Body of pancreas (tissue), 4 donors: ENCODE results near the gene NDUFS7. TPM values are rescaled to one million over a fixed set of nuclear protein-coding genes. Genes with fewer than 3 reads are reported as not detected.

Source experiments
- ATAC-seq: fragments of 150-250 bp; one replicate; pipeline ENCODE4 v1.9.1; 2016
- DNase-seq, 4 donors: peaks; one replicate each; pipeline ENCODE4 v3.0.0-alpha.2; 2019
- H3K27ac ChIP-seq, 4 donors: fragments of 200-600 bp; sonication (generic); 1 replicate in 3 of 4; 2 replicates in 1 of 4; pipeline versions ENCODE4 v1.5.1 to v1.6.1; 2016 to 2019; ENCODE audit warnings: mild to moderate bottlenecking in 1 of 4, mixed read lengths in 1 of 4, moderate library complexity in 1 of 4
- H3K27me3 ChIP-seq, 2 donors: fragments of 200-600 bp; sonication (generic); one replicate each; pipeline ENCODE4 v1.6.0; 2016; ENCODE audit warnings: mild to moderate bottlenecking in 1 of 2
- H3K36me3 ChIP-seq, 2 donors: fragments of 200-600 bp; sonication (generic); replicated peaks in 1 of 2; 2 replicates each; pipeline ENCODE4 v1.5.1; 2016; ENCODE audit warnings: low read depth in 2 of 2; ENCODE audit not compliant: insufficient read depth in 1 of 2
- H3K4me1 ChIP-seq: fragments of 200-600 bp; sonication (generic); one replicate; pipeline ENCODE4 v1.6.0; 2016
- H3K4me3 ChIP-seq, 2 donors: fragments of 200-600 bp; sonication (generic); 1 replicate in 1 of 2; 2 replicates in 1 of 2; pipeline ENCODE4 v1.5.1; 2016 to 2019
- H3K9me3 ChIP-seq, 3 donors: fragments of 200-600 bp; sonication (generic); 1 replicate in 2 of 3; 2 replicates in 1 of 3; pipeline ENCODE4 v1.5.1; 2016
- CTCF ChIP-seq, 7 experiments: fragments of 450-650 bp in 4 of 7; fragments of 200-600 bp in 3 of 7; sonication (generic) in 3 of 7; IDR thresholded peaks; one replicate each; pipeline ENCODE4 v1.5.1; 2016 to 2019; ENCODE audit warnings: antibody characterized with exemption in 7 of 7
- POLR2A ChIP-seq, 3 donors: fragments of 450-650 bp; IDR thresholded peaks; one replicate each; pipeline ENCODE4 v1.6.1; 2016; ENCODE audit warnings: antibody characterized with exemption in 3 of 3, mild to moderate bottlenecking in 2 of 3
- WGBS, 2 donors: methylation state at CpG; one replicate each; pipeline ENCODE4 v1.1.5; 2017; 5-methylcytosine and 5-hydroxymethylcytosine counted together
- intact Hi-C: fragments of 100-400 bp; cut with DNase I; formaldehyde crosslinking; loops from one replicate; pipeline ENCODE4 v1.15.1; 2023
- total RNA-seq, 2 donors: library from RNA; depleted of rRNA; stranded (reverse); fragments of >200 nt; gene quantifications; one replicate each; pipeline ENCODE4 v1.1.0, GENCODE V29; 2016

NDUFS7 gene
- total RNA-seq, 2 donors from 2014 or later: 59.9 to 87.7 TPM

- Histone ChIP-seq H3K4me1 (peaks cover 71% of the 10 kb centered on the region), H3K4me3 (peak overlapping the region in 1 of 2 donors; percentile 90), H3K27me3 (no peaks in the 10 kb centered on the region), H3K9me3 (no peaks in the 10 kb centered on the region), H3K36me3 (no peaks in the 10 kb centered on the region), H3K27ac (peak overlapping the region; percentile 93 to 95 (median 94))
- no peak for DNase-seq
- ATAC-seq: no peak
- TF ChIP-seq POLR2A (IDR thresholded peaks at IDR 0.05) (no peak), CTCF (IDR thresholded peaks at IDR 0.05) (no peak)
- intact Hi-C loops: loop anchor here (5.0 kb wide), 1 partner anchor 137 kb away; no protein-coding TSS in a partner anchor
- WGBS, 2 donors: 12 to 43% methylated on average over 5 to 33 of the region's 33 CpGs
These were observed 25.7 kb downstream of the NDUFS7 start for GRCh38 chr19:1409204-1410005.

- 78 to 79% methylated on average over 9 to 21 of the region's 23 CpGs for WGBS, 2 donors
- intact Hi-C loops: no loop called here
- peak; percentile 51 to 67 (median 60) for DNase-seq
- peaks cover 78% of the 10 kb centered on the region for H3K4me1 ChIP-seq
- H3K4me3 ChIP-seq: no peak overlapping the region
- no peak for ATAC-seq
- no peaks in the 10 kb centered on the region for H3K9me3 ChIP-seq
- H3K36me3 ChIP-seq: no peaks in the 10 kb centered on the region
- H3K27me3 ChIP-seq: no peaks in the 10 kb centered on the region
- TF ChIP-seq CTCF (IDR thresholded peaks at IDR 0.05) (no peak), POLR2A (IDR thresholded peaks at IDR 0.05) (no peak)
- H3K27ac ChIP-seq: peak overlapping the region; percentile 16 to 95 (median 94)
These were observed 26.6 kb downstream of the NDUFS7 start for GRCh38 chr19:1410136-1410786.

GRCh38 chr19:1410789-1411188 lies 27.1 kb downstream of the NDUFS7 start:
- Histone ChIP-seq H3K27ac (peak overlapping the region; percentile 16 to 95 (median 94)), H3K4me1 (peaks cover 83% of the 10 kb centered on the region)

GRCh38 chr19:1411255-1412191 lies 27.8 kb downstream of the NDUFS7 start:
- DNase-seq (peak in 3 of 4 donors; percentile 46 to 64 (median 49)), ATAC-seq (no peak)
- 71 to 82% methylated on average over 13 to 29 of the region's 29 CpGs for WGBS, 2 donors
- peaks cover 84% of the 10 kb centered on the region for H3K4me1 ChIP-seq
- no peaks in the 10 kb centered on the region for H3K27me3 ChIP-seq
- H3K4me3 ChIP-seq: no peak overlapping the region
- no peaks in the 10 kb centered on the region for H3K36me3 ChIP-seq
- intact Hi-C loops: no loop called here
- TF ChIP-seq POLR2A (IDR thresholded peaks at IDR 0.05) (no peak), CTCF (IDR thresholded peaks at IDR 0.05) (no peak)
- no peaks in the 10 kb centered on the region for H3K9me3 ChIP-seq
- peak overlapping the region in 3 of 4 donors; percentile 94 to 98 (median 95) for H3K27ac ChIP-seq

More at GRCh38 chr19:1410789-1411188, 27.1 kb downstream of the NDUFS7 start:
- intact Hi-C loops: no loop called here
- no peaks in the 10 kb centered on the region for H3K9me3 ChIP-seq
- no peaks in the 10 kb centered on the region for H3K27me3 ChIP-seq
- 60 to 63% methylated on average over 5 to 9 of the region's 9 CpGs for WGBS, 2 donors
- ATAC-seq (no peak), DNase-seq (no peak)
- no peaks in the 10 kb centered on the region for H3K36me3 ChIP-seq
- TF ChIP-seq POLR2A (IDR thresholded peaks at IDR 0.05): no peak
- no peak overlapping the region for H3K4me3 ChIP-seq
